Measurements from ENCODE around the gene NEDD9. TPM values are rescaled to one million over a fixed set of nuclear protein-coding genes. Genes with fewer than 3 reads are reported as not detected.

Gene NEDD9
- total and polyA plus RNA-seq, 2 of the 4 experiments (the other 2 are of a cell fraction) = 7.6 to 16.5 TPM

DNA sequence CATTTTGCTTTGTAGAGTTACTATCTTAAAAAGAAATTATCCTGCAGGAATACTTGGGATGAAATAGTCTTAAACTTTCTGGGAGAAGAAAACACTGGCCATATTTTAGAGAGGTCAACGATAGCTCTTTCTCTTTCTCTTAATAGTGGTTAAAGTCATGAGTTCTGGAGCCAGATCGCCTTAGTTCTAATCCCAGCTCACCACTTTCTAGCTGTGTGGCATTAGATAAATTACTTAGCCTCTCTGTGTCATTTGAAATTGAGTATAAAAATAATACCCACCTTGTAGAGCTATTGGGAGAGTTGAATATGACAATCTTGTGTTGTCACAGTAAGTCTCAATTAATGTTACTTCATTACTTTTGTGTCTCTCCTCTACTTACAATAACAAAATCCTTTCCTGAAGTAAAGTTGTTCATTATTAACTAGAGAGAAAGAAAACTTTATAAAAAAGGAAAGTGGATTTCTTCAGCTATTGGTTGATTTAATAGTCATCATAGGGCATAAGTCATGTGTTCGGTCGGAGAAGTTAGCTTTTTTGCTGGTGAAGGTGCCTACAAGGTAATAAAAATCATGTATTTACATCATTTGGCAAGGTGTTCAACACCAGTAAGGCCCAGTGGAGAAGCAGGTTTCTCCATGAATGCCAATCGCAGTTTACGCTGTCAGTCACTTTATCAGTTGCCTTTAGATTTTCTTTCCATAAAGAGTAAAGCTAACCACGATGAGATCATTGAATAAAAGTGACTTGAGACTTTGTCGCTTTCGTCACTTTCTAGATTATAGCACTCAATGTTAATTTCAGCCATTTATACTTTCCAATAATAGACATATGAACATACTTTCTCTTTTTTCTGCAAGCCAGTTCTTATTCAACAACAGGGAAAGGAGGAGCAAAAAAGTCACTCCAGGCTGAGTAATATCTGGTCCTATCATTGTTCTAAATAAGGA lies 2.0 kb downstream of the NEDD9 start:
- Histone ChIP-seq H3K9me3 (ENCODE audit: control insufficient read depth, insufficient read depth, low read length) (no peaks in the 10 kb centered on the region), H3K56ac (ENCODE audit: extremely low read depth, insufficient read depth, low read length) (no peak overlapping the region), H3K4ac (ENCODE audit: low read depth, low read length) (peak overlapping the region; percentile 29; the same call in 1 of the 2 replicates), H3K27me3 (ENCODE audit: control insufficient read depth, insufficient read depth, low read length) (no peaks in the 10 kb centered on the region), H3K27ac (ENCODE audit: insufficient read depth, low read length) (peak overlapping the region; percentile 12; the same call in 1 of the 2 replicates), H3K18ac (ENCODE audit: low read depth, low read length) (peak overlapping the region; percentile 34; the same call in 1 of the 2 replicates), H3K23ac (ENCODE audit: low read depth, low read length) (peak overlapping the region; percentile 21; the same call in 1 of the 2 replicates), H3K9ac (ENCODE audit: low read depth, low read length) (no peak overlapping the region; the same call in 1 of the 2 replicates), H2BK20ac (ENCODE audit: low read depth, low read length) (no peak overlapping the region), H2BK5ac (ENCODE audit: low read depth, low read length, poor library complexity, severe bottlenecking) (peak overlapping the region; percentile 40), H4K5ac (ENCODE audit: low read depth, low read length) (no peak overlapping the region), H2AFZ (replicated peaks; ENCODE audit: low read length, poor library complexity) (no peak overlapping the region), H4K20me1 (ENCODE audit: insufficient read depth, low read length) (peaks cover 10% of the 10 kb centered on the region; the same call in 1 of the 2 replicates), H3K9me1 (ENCODE audit: insufficient read depth, low read length) (no peaks in the 10 kb centered on the region), H3K4me1 (ENCODE audit: control insufficient read depth, insufficient read depth, low read length) (peaks cover 10% of the 10 kb centered on the region), H3K4me3 (ENCODE audit: insufficient read depth, low read depth, low read length) (peak overlapping the region; percentile 71), H2BK15ac (ENCODE audit: low read depth, low read length) (no peak overlapping the region), H2AK5ac (ENCODE audit: low read depth, low read length) (peak overlapping the region; percentile 70; the same call in 1 of the 2 replicates), H4K8ac (ENCODE audit: low read depth in 2 of 2, low read length in 2 of 2) (no peak overlapping the region; a peak in 1 of 4 replicates), H2BK120ac (ENCODE audit: low read depth, low read length) (no peak overlapping the region), H3K4me2 (ENCODE audit: low read depth, low read length) (peak overlapping the region; percentile 78), H2AK9ac (replicated peaks; ENCODE audit: low read depth, low read length, poor library complexity) (no peak overlapping the region), H3K36me3 (ENCODE audit: control insufficient read depth, insufficient read depth, low read length) (no peaks in the 10 kb centered on the region), H3K14ac (replicated peaks; ENCODE audit: low read depth, low read length) (peak overlapping the region; percentile 19; the same call in 1 of the 2 replicates), H4K91ac (ENCODE audit: insufficient read depth, low read depth, low read length) (peak overlapping the region; percentile 19; the same call in 1 of the 2 replicates), H3K79me1 (ENCODE audit: low read depth in 1 of 2, low read length in 2 of 2) (peaks cover 0 to 26% of the 10 kb centered on the region in 2 experiments; a peak in 2 of 4 replicates)
- ATAC-seq (ENCODE audit: low read depth) = no peak
- no TSS peak for BruUV-seq (replicated peaks)
- in situ Hi-C loops (cut with MboI; ENCODE audit: low sequenced_read_pairs) = loop anchor here (10.0 kb wide), 1 partner anchor 264 kb away; no protein-coding TSS in a partner anchor
- intact Hi-C loops (cut with micrococcal nuclease) = loop anchor here (2.0 to 5.0 kb wide), 2 partner anchors 87 to 136 kb away; no protein-coding TSS in a partner anchor
- dilution Hi-C loops (cut with HindIII; ENCODE audit: low sequenced_read_pairs, unreplicated experiment) = no loop called here
- CTCF ChIA-PET = interaction anchor here (0.8 to 1.2 kb wide), 2 partner anchors 265 to 266 kb away, joined by 3 to 6 read pairs; no protein-coding TSS in a partner anchor
- DNase-seq = no peak
- TF ChIP-seq FOS (IDR thresholded peaks at IDR 0.05; ENCODE audit: low read depth, low read length) (no peak), MAZ (IDR thresholded peaks at IDR 0.05; ENCODE audit: borderline replicate concordance, low read depth, low read length) (no peak), BHLHE40 (IDR thresholded peaks at IDR 0.05; ENCODE audit: low read depth, low read length) (no peak), MXI1 (IDR thresholded peaks at IDR 0.05; ENCODE audit: borderline replicate concordance, low read depth, low read length) (no peak)
- TF ChIP-seq, protein P1, sequence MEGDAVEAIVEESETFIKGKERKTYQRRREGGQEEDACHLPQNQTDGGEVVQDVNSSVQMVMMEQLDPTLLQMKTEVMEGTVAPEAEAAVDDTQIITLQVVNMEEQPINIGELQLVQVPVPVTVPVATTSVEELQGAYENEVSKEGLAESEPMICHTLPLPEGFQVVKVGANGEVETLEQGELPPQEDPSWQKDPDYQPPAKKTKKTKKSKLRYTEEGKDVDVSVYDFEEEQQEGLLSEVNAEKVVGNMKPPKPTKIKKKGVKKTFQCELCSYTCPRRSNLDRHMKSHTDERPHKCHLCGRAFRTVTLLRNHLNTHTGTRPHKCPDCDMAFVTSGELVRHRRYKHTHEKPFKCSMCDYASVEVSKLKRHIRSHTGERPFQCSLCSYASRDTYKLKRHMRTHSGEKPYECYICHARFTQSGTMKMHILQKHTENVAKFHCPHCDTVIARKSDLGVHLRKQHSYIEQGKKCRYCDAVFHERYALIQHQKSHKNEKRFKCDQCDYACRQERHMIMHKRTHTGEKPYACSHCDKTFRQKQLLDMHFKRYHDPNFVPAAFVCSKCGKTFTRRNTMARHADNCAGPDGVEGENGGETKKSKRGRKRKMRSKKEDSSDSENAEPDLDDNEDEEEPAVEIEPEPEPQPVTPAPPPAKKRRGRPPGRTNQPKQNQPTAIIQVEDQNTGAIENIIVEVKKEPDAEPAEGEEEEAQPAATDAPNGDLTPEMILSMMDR (conservative IDR thresholded peaks at IDR 0.05; ENCODE audit: low read depth, low read length) = no peak
- 100% methylated on average over 1 of the region's 9 CpGs; no CpG with 5 or more reads in 1 of the 2 experiments for WGBS, 2 experiments (ENCODE audit: extremely low coverage in 2 of 2, insufficient read length in 1 of 2)
- POLR2A ChIA-PET (ENCODE audit: unreplicated experiment) = interaction anchor here (0.5 kb wide), 1 partner anchor 88 kb away, joined by 3 read pairs; no protein-coding TSS in a partner anchor

Data from IMR-90 (cell line).